K562 (cell line): ENCODE measurements around the gene ECI1. TPM values are rescaled to one million over a fixed set of nuclear protein-coding genes. Genes with fewer than 3 reads are reported as not detected.

Experiments used
- CTBP1 ChIP-seq: fragments of 450-650 bp; IDR thresholded peaks from 2 replicates; pipeline ENCODE4 v1.6.1; 2016; ENCODE audit warnings: borderline replicate concordance
- E2F3 ChIP-seq: fragments of 250-450 bp; sonication (Bioruptor Pico); IDR thresholded peaks from 2 replicates; pipeline ENCODE4 v1.4.0; 2020; ENCODE audit warnings: mild to moderate bottlenecking
- EP300 ChIP-seq: IDR thresholded peaks from 2 replicates; pipeline ENCODE4 v1.6.1; 2012; ENCODE audit warnings: low read length, improper control_type of control experiment
- HINFP ChIP-seq: fragments of 450-650 bp; conservative IDR thresholded peaks from 2 replicates; pipeline ENCODE4 v1.6.1; 2016; ENCODE audit warnings: missing genetic modification characterization, low read depth, mild to moderate bottlenecking, control low read depth, missing compliant biosample characterization
- HNRNPUL1 ChIP-seq: fragments of 200-400 bp; formaldehyde crosslinking; IDR thresholded peaks from 2 replicates; pipeline ENCODE4 v1.6.1; 2017; ENCODE audit warnings: low read length
- RCOR1 ChIP-seq, 2 experiments: IDR thresholded peaks; 2 replicates each; pipeline ENCODE4 v1.6.1; 2012; ENCODE audit warnings: low read depth in 2 of 2, low read length in 2 of 2, borderline replicate concordance in 1 of 2, improper control_type of control experiment in 1 of 2
- SMAD4 ChIP-seq: fragments of 250-450 bp; sonication (Bioruptor Pico); conservative IDR thresholded peaks from 2 replicates; pipeline ENCODE4 v1.8.0; 2021; ENCODE audit warnings: inconsistent platforms, mild to moderate bottlenecking, moderate library complexity
- TEAD4 ChIP-seq, 2 experiments: sonication (generic) in 1 of 2; formaldehyde crosslinking in 1 of 2; IDR thresholded peaks; 2 replicates each; pipeline versions ENCODE4 v1.6.1 to v1.8.0; 2012 to 2022; ENCODE audit warnings: borderline replicate concordance in 1 of 2, inconsistent platforms in 1 of 2, low read length in 1 of 2, mild to moderate bottlenecking in 1 of 2, missing genetic modification reagents in 1 of 2
- USF2 ChIP-seq: sonication (generic); formaldehyde crosslinking; IDR thresholded peaks from 2 replicates; pipeline ENCODE4 v1.5.0; 2020; ENCODE audit warnings: missing genetic modification reagents
- ZBTB7A ChIP-seq: IDR thresholded peaks from 2 replicates; pipeline ENCODE4 v1.6.1; 2011; ENCODE audit warnings: low read depth, mild to moderate bottlenecking, low read length, moderate library complexity, borderline replicate concordance; ENCODE audit not compliant: control insufficient read depth
- ZNF174 ChIP-seq: fragments of 250-450 bp; sonication (Bioruptor Pico); IDR thresholded peaks from 2 replicates; pipeline ENCODE4 v1.4.0; 2020; ENCODE audit warnings: mild to moderate bottlenecking
- polyA plus RNA-seq, 8 experiments: library from polyadenylated mRNA; depleted of rRNA in 4 of 8; stranded (reverse) in 5 of 8; unstranded in 3 of 8; fragments of >200 nt; fragmentation: Nextera tagmentation in 2 of 8; fragmentation: Illumina TruSeq in 1 of 8; extraction: Ambion mirVana in 2 of 8; extraction: Trizol in 1 of 8; gene quantifications; 2 replicates each; pipeline versions ENCODE4 v1.2.1 to v1.2.3, GENCODE V29; 2011 to 2014; ENCODE audit warnings: inconsistent platforms in 1 of 8, missing spikeins in 1 of 8
- total RNA-seq, 7 experiments: library from RNA; depleted of rRNA in 6 of 7; stranded (reverse); fragments of >200 nt in 6 of 7; fragmentation: Illumina TruSeq in 2 of 7; extraction: Trizol in 2 of 7; gene quantifications; 2 replicates each; pipeline versions ENCODE4 v1.2.1 to v1.2.3, GENCODE V29; 2011 to 2021; ENCODE audit warnings: low replicate concordance in 1 of 7
- TF ChIP-seq, protein P1 (sequence below), 2 experiments: fragments of 450-650 bp; formaldehyde crosslinking in 1 of 2; IDR thresholded peaks; 2 replicates each; pipeline versions ENCODE4 v1.4.0 to v1.6.1; 2014 to 2020; ENCODE audit warnings: mild to moderate bottlenecking in 2 of 2, borderline replicate concordance in 1 of 2, low read depth in 1 of 2
- TF ChIP-seq, protein P2 (sequence below): sonication (generic); formaldehyde crosslinking; IDR thresholded peaks from 2 replicates; pipeline ENCODE4 v1.8.0; 2022; ENCODE audit warnings: mild to moderate bottlenecking, missing genetic modification reagents

The ECI1 gene
- total and polyA plus RNA-seq, 9 of the 15 experiments (the other 6 are each of a cell fraction or from before 2014, with no cell fraction given): 4.7 to 189 (median 54.0) TPM

- TF ChIP-seq, protein P1, sequence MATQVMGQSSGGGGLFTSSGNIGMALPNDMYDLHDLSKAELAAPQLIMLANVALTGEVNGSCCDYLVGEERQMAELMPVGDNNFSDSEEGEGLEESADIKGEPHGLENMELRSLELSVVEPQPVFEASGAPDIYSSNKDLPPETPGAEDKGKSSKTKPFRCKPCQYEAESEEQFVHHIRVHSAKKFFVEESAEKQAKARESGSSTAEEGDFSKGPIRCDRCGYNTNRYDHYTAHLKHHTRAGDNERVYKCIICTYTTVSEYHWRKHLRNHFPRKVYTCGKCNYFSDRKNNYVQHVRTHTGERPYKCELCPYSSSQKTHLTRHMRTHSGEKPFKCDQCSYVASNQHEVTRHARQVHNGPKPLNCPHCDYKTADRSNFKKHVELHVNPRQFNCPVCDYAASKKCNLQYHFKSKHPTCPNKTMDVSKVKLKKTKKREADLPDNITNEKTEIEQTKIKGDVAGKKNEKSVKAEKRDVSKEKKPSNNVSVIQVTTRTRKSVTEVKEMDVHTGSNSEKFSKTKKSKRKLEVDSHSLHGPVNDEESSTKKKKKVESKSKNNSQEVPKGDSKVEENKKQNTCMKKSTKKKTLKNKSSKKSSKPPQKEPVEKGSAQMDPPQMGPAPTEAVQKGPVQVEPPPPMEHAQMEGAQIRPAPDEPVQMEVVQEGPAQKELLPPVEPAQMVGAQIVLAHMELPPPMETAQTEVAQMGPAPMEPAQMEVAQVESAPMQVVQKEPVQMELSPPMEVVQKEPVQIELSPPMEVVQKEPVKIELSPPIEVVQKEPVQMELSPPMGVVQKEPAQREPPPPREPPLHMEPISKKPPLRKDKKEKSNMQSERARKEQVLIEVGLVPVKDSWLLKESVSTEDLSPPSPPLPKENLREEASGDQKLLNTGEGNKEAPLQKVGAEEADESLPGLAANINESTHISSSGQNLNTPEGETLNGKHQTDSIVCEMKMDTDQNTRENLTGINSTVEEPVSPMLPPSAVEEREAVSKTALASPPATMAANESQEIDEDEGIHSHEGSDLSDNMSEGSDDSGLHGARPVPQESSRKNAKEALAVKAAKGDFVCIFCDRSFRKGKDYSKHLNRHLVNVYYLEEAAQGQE (IDR thresholded peaks at IDR 0.05; ENCODE audit: borderline replicate concordance): peak; percentile 74
- TF ChIP-seq, protein P1 (CRISPR knock-in tag; IDR thresholded peaks at IDR 0.05; ENCODE audit: low read depth): no peak
- no peak for TF ChIP-seq HNRNPUL1
- TF ChIP-seq RCOR1 (IDR thresholded peaks at IDR 0.05; ENCODE audit: borderline replicate concordance in 1 of 2, low read depth in 2 of 2, low read length in 2 of 2): peak in 1 of 2 experiments; percentile 34; a peak in 1 of 4 replicates
- peak; percentile 29; the same call in 1 of the 2 replicates for TF ChIP-seq ZBTB7A
- peak; percentile 19; the same call in 1 of the 2 replicates for TF ChIP-seq EP300
- TF ChIP-seq TEAD4 (IDR thresholded peaks at IDR 0.05; ENCODE audit: low read length): peak; percentile 63
- TF ChIP-seq TEAD4 (CRISPR knock-in tag; IDR thresholded peaks at IDR 0.05; ENCODE audit: borderline replicate concordance): no peak
- TF ChIP-seq, protein P2, sequence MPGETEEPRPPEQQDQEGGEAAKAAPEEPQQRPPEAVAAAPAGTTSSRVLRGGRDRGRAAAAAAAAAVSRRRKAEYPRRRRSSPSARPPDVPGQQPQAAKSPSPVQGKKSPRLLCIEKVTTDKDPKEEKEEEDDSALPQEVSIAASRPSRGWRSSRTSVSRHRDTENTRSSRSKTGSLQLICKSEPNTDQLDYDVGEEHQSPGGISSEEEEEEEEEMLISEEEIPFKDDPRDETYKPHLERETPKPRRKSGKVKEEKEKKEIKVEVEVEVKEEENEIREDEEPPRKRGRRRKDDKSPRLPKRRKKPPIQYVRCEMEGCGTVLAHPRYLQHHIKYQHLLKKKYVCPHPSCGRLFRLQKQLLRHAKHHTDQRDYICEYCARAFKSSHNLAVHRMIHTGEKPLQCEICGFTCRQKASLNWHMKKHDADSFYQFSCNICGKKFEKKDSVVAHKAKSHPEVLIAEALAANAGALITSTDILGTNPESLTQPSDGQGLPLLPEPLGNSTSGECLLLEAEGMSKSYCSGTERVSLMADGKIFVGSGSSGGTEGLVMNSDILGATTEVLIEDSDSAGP (CRISPR knock-in tag): peak; percentile 46; the same call in 1 of the 2 replicates
- no peak for TF ChIP-seq ZNF174 (CRISPR knock-in tag)
- TF ChIP-seq HINFP (tag): no peak
- TF ChIP-seq USF2 (CRISPR knock-in tag): no peak
- TF ChIP-seq CTBP1: peak; percentile 52; the same call in 1 of the 2 replicates
- 0 out of 2 replicates have a peak, but pooled peaks have one; percentile 32 for TF ChIP-seq SMAD4 (CRISPR knock-in tag)
- no peak for TF ChIP-seq E2F3 (CRISPR knock-in tag)
These were observed 45.5 kb upstream of the ECI1 start (continued) for GRCh38 chr16:2296661-2297505.
